ENCODE results near the gene HBG2.
A peak's percentile ranks its signal among the peaks of the same experiment; 100 is the strongest.

- TF ChIP-seq TEAD1 (CRISPR knock-in tag; IDR thresholded peaks at IDR 0.05) (no peak), GATAD2A (IDR thresholded peaks at IDR 0.05) (no peak), CBX3 (IDR thresholded peaks at IDR 0.05; ENCODE audit: borderline replicate concordance in 1 of 2, low read length in 2 of 2) (no peak), YY1 (IDR thresholded peaks at IDR 0.05; ENCODE audit: borderline replicate concordance in 1 of 3, control insufficient read depth in 1 of 3, extremely low read depth in 1 of 3, insufficient read depth in 3 of 3, insufficient read length in 1 of 3, insufficient replicate concordance in 2 of 3, low read depth in 1 of 3, low read length in 2 of 3) (peak in 1 of 3 experiments; percentile 74), ATF3 (IDR thresholded peaks at IDR 0.05) (peak; percentile 28; the same call in 1 of the 2 replicates), ATF3 (CRISPR knock-in tag; conservative IDR thresholded peaks at IDR 0.05) (no peak), MXD1 (CRISPR knock-in tag; IDR thresholded peaks at IDR 0.05; ENCODE audit: borderline replicate concordance, poor library complexity, severe bottlenecking) (no peak), CHD4 (IDR thresholded peaks at IDR 0.05; ENCODE audit: insufficient read depth, insufficient replicate concordance, low read depth, low read length, poor library complexity, severe bottlenecking) (no peak), ZNF121 (CRISPR knock-in tag; conservative IDR thresholded peaks at IDR 0.05) (no peak), POLR2AphosphoS5 (IDR thresholded peaks at IDR 0.05; ENCODE audit: control insufficient read depth, insufficient read depth, low read depth, low read length) (peak; percentile 36; the same call in 1 of the 2 replicates), CTCF (IDR thresholded peaks at IDR 0.05 in 2 of 3, conservative IDR thresholded peaks at IDR 0.05 in 1 of 3; ENCODE audit: insufficient read depth in 2 of 3, low read depth in 1 of 3, low read length in 3 of 3) (no peak), CEBPB (tag; IDR thresholded peaks at IDR 0.05) (no peak), FOXA3 (CRISPR knock-in tag; conservative IDR thresholded peaks at IDR 0.05 in 1 of 2, IDR thresholded peaks at IDR 0.05 in 1 of 2) (no peak)
- TF ChIP-seq, protein P1, sequence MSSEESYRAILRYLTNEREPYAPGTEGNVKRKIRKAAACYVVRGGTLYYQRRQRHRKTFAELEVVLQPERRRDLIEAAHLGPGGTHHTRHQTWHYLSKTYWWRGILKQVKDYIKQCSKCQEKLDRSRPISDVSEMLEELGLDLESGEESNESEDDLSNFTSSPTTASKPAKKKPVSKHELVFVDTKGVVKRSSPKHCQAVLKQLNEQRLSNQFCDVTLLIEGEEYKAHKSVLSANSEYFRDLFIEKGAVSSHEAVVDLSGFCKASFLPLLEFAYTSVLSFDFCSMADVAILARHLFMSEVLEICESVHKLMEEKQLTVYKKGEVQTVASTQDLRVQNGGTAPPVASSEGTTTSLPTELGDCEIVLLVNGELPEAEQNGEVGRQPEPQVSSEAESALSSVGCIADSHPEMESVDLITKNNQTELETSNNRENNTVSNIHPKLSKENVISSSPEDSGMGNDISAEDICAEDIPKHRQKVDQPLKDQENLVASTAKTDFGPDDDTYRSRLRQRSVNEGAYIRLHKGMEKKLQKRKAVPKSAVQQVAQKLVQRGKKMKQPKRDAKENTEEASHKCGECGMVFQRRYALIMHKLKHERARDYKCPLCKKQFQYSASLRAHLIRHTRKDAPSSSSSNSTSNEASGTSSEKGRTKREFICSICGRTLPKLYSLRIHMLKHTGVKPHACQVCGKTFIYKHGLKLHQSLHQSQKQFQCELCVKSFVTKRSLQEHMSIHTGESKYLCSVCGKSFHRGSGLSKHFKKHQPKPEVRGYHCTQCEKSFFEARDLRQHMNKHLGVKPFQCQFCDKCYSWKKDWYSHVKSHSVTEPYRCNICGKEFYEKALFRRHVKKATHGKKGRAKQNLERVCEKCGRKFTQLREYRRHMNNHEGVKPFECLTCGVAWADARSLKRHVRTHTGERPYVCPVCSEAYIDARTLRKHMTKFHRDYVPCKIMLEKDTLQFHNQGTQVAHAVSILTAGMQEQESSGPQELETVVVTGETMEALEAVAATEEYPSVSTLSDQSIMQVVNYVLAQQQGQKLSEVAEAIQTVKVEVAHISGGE (CRISPR knock-in tag; IDR thresholded peaks at IDR 0.05) = no peak
Observed at GRCh38 chr11:5246772-5247471, 7.7 kb downstream of the HBG2 start.
